ENCODE measurements around the gene PXYLP1. TPM values are rescaled to one million over a fixed set of nuclear protein-coding genes. Genes with fewer than 3 reads are reported as not detected.

The PXYLP1 gene
- total RNA-seq, 1 experiment from 2014 or later, result 16.7 TPM

- Histone ChIP-seq H3K27me3 (ENCODE audit: control insufficient read depth, insufficient read depth, low read length) (no peaks in the 10 kb centered on the region), H3K36me3 (replicated peaks; ENCODE audit: control insufficient read depth, insufficient read depth, low read length) (no peaks in the 10 kb centered on the region), H3K4me3 (ENCODE audit: insufficient read depth, low read depth, low read length) (no peak overlapping the region)
- DNase-seq, result no peak
Measured at GRCh38 chr3:141320399-141321108, 88.9 kb downstream of the PXYLP1 start.

GRCh38 chr3:141321109-141321497 is 89.5 kb downstream of the PXYLP1 start:
- no peak for DNase-seq
- no peak overlapping the region for H3K4me3 ChIP-seq (ENCODE audit: insufficient read depth, low read depth, low read length)

GRCh38 chr3:141323936-141324704 is 92.5 kb downstream of the PXYLP1 start:
- Histone ChIP-seq H3K27me3 (ENCODE audit: control insufficient read depth, insufficient read depth, low read length) (no peaks in the 10 kb centered on the region), H3K4me3 (ENCODE audit: insufficient read depth, low read depth, low read length) (no peak overlapping the region), H3K36me3 (replicated peaks; ENCODE audit: control insufficient read depth, insufficient read depth, low read length) (no peaks in the 10 kb centered on the region)
- no peak for DNase-seq

More at GRCh38 chr3:141321109-141321497, 89.5 kb downstream of the PXYLP1 start:
- no peaks in the 10 kb centered on the region for H3K27me3 ChIP-seq (ENCODE audit: control insufficient read depth, insufficient read depth, low read length)
- H3K36me3 ChIP-seq (replicated peaks; ENCODE audit: control insufficient read depth, insufficient read depth, low read length), result no peaks in the 10 kb centered on the region

- H3K36me3 ChIP-seq (replicated peaks; ENCODE audit: control insufficient read depth, insufficient read depth, low read length), result no peaks in the 10 kb centered on the region
- DNase-seq, result no peak
- no peaks in the 10 kb centered on the region for H3K27me3 ChIP-seq (ENCODE audit: control insufficient read depth, insufficient read depth, low read length)
- H3K4me3 ChIP-seq (ENCODE audit: insufficient read depth, low read depth, low read length), result no peak overlapping the region
Measured at GRCh38 chr3:141326123-141326522, 94.5 kb downstream of the PXYLP1 start.

GRCh38 chr3:141326626-141327025 is 95.0 kb downstream of the PXYLP1 start:
- no peaks in the 10 kb centered on the region for H3K36me3 ChIP-seq (replicated peaks; ENCODE audit: control insufficient read depth, insufficient read depth, low read length)
- H3K27me3 ChIP-seq (ENCODE audit: control insufficient read depth, insufficient read depth, low read length), result no peaks in the 10 kb centered on the region
- no peak overlapping the region for H3K4me3 ChIP-seq (ENCODE audit: insufficient read depth, low read depth, low read length)
- no peak for DNase-seq

GRCh38 chr3:141328286-141329166 is 96.9 kb downstream of the PXYLP1 start:
- DNase-seq, result no peak
- H3K4me3 ChIP-seq (ENCODE audit: insufficient read depth, low read depth, low read length), result no peak overlapping the region
- no peaks in the 10 kb centered on the region for H3K36me3 ChIP-seq (replicated peaks; ENCODE audit: control insufficient read depth, insufficient read depth, low read length)
- H3K27me3 ChIP-seq (ENCODE audit: control insufficient read depth, insufficient read depth, low read length), result no peaks in the 10 kb centered on the region

- Histone ChIP-seq H3K4me3 (ENCODE audit: insufficient read depth, low read depth, low read length) (no peak overlapping the region), H3K36me3 (replicated peaks; ENCODE audit: control insufficient read depth, insufficient read depth, low read length) (no peaks in the 10 kb centered on the region), H3K27me3 (ENCODE audit: control insufficient read depth, insufficient read depth, low read length) (no peaks in the 10 kb centered on the region)
- no peak for DNase-seq
Measured at GRCh38 chr3:141330235-141330634, 98.6 kb downstream of the PXYLP1 start.

- H3K36me3 ChIP-seq (replicated peaks; ENCODE audit: control insufficient read depth, insufficient read depth, low read length), result no peaks in the 10 kb centered on the region
- no peaks in the 10 kb centered on the region for H3K27me3 ChIP-seq (ENCODE audit: control insufficient read depth, insufficient read depth, low read length)
- no peak for DNase-seq
- no peak overlapping the region for H3K4me3 ChIP-seq (ENCODE audit: insufficient read depth, low read depth, low read length)
Measured at GRCh38 chr3:141330718-141331376, 99.2 kb downstream of the PXYLP1 start.

GRCh38 chr3:141331377-141332318 is 100.0 kb downstream of the PXYLP1 start:
- Histone ChIP-seq H3K4me3 (ENCODE audit: insufficient read depth, low read depth, low read length) (no peak overlapping the region), H3K36me3 (replicated peaks; ENCODE audit: control insufficient read depth, insufficient read depth, low read length) (no peaks in the 10 kb centered on the region), H3K27me3 (ENCODE audit: control insufficient read depth, insufficient read depth, low read length) (no peaks in the 10 kb centered on the region)
- no peak for DNase-seq

GRCh38 chr3:141332416-141332815 is 100.8 kb downstream of the PXYLP1 start:
- Histone ChIP-seq H3K4me3 (ENCODE audit: insufficient read depth, low read depth, low read length) (no peak overlapping the region), H3K36me3 (replicated peaks; ENCODE audit: control insufficient read depth, insufficient read depth, low read length) (no peaks in the 10 kb centered on the region), H3K27me3 (ENCODE audit: control insufficient read depth, insufficient read depth, low read length) (no peaks in the 10 kb centered on the region)
- no peak for DNase-seq

- Histone ChIP-seq H3K36me3 (replicated peaks; ENCODE audit: control insufficient read depth, insufficient read depth, low read length) (no peaks in the 10 kb centered on the region), H3K4me3 (ENCODE audit: insufficient read depth, low read depth, low read length) (no peak overlapping the region), H3K27me3 (ENCODE audit: control insufficient read depth, insufficient read depth, low read length) (no peaks in the 10 kb centered on the region)
- no peak for DNase-seq
Measured at GRCh38 chr3:141333836-141334626, 102.4 kb downstream of the PXYLP1 start.

- H3K36me3 ChIP-seq (replicated peaks; ENCODE audit: control insufficient read depth, insufficient read depth, low read length), result no peaks in the 10 kb centered on the region
- no peak for DNase-seq
- no peaks in the 10 kb centered on the region for H3K27me3 ChIP-seq (ENCODE audit: control insufficient read depth, insufficient read depth, low read length)
- H3K4me3 ChIP-seq (ENCODE audit: insufficient read depth, low read depth, low read length), result no peak overlapping the region
Measured at GRCh38 chr3:141334627-141335250, 103.1 kb downstream of the PXYLP1 start.

Measured in H7 (cell line).